NCI-H446 treated with DMSO at 0.1 percent for 48 hours (cell line): ENCODE data around the gene SHLD2.
"Not testable (repeated sequence)": the region's sequence is repeated elsewhere in the genome, so short reads cannot be mapped to it uniquely, and the experiment has no call there.

Experiments used
- DNase-seq: peaks from one replicate; lab custom pipeline; 2025; lab: John Stamatoyannopoulos, UW

SHLD2 gene

GRCh38 chr10:87216120-87216519 is 121.1 kb downstream of the SHLD2 start:
- DNase-seq: not testable (repeated sequence)

- not testable (repeated sequence) for DNase-seq
These were observed 124.4 kb downstream of the SHLD2 start for GRCh38 chr10:87219370-87219769.

DNA sequence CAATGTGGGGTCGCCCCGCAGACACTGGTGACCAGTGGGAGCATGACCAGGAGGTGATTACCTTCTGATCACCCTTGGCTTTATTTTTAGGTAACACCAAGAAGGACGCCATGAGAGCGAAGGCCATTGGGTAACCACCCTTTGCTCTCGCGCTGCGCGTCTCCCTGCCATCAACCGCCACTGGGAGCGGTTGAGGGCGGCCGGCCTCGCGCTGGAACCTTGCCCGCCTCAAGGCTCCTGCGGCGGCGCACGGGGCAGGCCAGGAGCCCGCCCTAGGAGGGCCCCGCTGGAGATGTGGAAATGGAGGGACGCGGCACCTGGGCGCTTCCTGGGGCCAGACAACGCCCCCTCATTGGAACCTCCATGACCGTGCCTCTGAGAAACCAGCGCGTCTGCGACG is 127.8 kb downstream of the SHLD2 start:
- not testable (repeated sequence) for DNase-seq

- not testable (repeated sequence) for DNase-seq
These were observed 130.1 kb downstream of the SHLD2 start, which contains the start of gene NUTM2A for GRCh38 chr10:87225148-87225547. TSS of gene NUTM2A (plus strand) at chr10:87225448. CDS start at chr10:87225831, 383 bp downstream.

DNA sequence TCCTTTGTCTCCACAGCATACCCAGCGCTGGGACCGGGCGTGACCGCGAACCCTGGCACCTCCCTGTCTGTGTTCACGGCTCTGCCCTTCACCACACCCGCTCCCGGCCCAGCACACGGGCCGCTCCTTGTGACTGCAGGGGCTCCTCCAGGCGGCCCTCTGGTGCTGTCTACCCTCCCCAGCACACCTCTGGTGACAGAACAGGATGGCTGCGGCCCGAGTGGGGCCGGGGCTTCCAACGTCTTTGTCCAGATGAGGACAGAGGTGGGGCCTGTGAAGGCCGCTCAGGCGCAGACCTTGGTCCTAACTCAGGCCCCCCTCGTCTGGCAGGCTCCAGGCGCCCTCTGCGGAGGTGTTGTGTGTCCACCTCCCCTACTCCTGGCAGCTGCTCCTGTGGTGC is 133.2 kb downstream of the SHLD2 start:
- DNase-seq: not testable (repeated sequence)

DNA sequence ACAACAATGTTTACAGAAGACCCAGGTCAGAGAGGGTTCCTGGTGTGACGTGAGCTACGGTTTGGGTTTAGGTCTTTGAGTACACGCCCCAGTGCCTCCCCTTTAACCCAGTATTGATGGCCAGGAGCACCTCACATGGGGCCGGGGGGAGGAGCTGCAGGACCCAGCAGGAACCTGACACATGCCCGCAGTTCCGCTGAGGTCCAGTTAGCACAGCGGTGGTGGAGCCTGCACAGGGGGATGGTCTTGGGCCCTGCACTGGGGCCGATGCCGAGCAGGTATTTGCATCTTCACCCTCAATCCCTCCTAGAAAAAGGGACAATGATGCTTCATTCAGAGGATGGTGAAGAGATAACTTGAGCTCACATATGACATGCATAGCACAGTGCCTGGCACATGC is 134.2 kb downstream of the SHLD2 start:
- DNase-seq: not testable (repeated sequence)

- not testable (repeated sequence) for DNase-seq
These were observed 139.8 kb downstream of the SHLD2 start for GRCh38 chr10:87234854-87235253.

- not testable (repeated sequence) for DNase-seq
These were observed 142.2 kb downstream of the SHLD2 start for GRCh38 chr10:87237244-87237643.

GRCh38 chr10:87239346-87239808 is 144.4 kb downstream of the SHLD2 start:
- DNase-seq: not testable (repeated sequence)
